HL-60 (cell line): ENCODE results near the gene ADH1B.
"Not testable (repeated sequence)": the region's sequence is repeated elsewhere in the genome, so short reads cannot be mapped to it uniquely, and the experiment has no call there.

ENCODE experiments used
- DNase-seq, 2 experiments: peaks; one replicate each; pipeline ENCODE4 v3.0.0-alpha.2; 2010 to 2020; ENCODE audit warnings: low read depth in 1 of 2, low spot score in 1 of 2
- H3K27ac ChIP-seq: fragments of 250-450 bp; sonication (Bioruptor Pico); replicated peaks from 2 replicates; pipeline ENCODE4 v1.5.1; 2020; ENCODE audit warnings: mild to moderate bottlenecking, moderate library complexity
- H3K27me3 ChIP-seq: fragments of 250-450 bp; sonication (Bioruptor Pico); 2 replicates; pipeline ENCODE4 v1.5.1; 2021; ENCODE audit warnings: mild to moderate bottlenecking, moderate library complexity; ENCODE audit not compliant: insufficient read depth, poor library complexity, severe bottlenecking
- H3K4me3 ChIP-seq: replicated peaks from 2 replicates; pipeline ENCODE4 v1.5.1; 2011; ENCODE audit warnings: mild to moderate bottlenecking, control low read depth, low read length; ENCODE audit not compliant: insufficient read depth
- GABPA ChIP-seq: IDR thresholded peaks from 2 replicates; pipeline ENCODE4 v1.6.1; 2012; ENCODE audit warnings: low read depth
- POLR2AphosphoS5 ChIP-seq: IDR thresholded peaks from 2 replicates; pipeline ENCODE4 v1.6.1; 2012; ENCODE audit warnings: low read depth
- SPI1 ChIP-seq: IDR thresholded peaks from 2 replicates; pipeline ENCODE4 v1.6.1; 2012; ENCODE audit warnings: low read depth, mild to moderate bottlenecking, borderline replicate concordance
- TF ChIP-seq, protein P1 (sequence below): IDR thresholded peaks from 2 replicates; pipeline ENCODE4 v1.6.1; 2012; ENCODE audit warnings: low read depth; ENCODE audit not compliant: insufficient replicate concordance
- TF ChIP-seq, protein P2 (sequence below): IDR thresholded peaks from one replicate; pipeline ENCODE4 v1.5.1; 2011; ENCODE audit warnings: low read length, control low read depth, inconsistent platforms; ENCODE audit not compliant: insufficient read depth

ADH1B gene

GRCh38 chr4:99351487-99351886, 30.3 kb upstream of the ADH1B start:
- Histone ChIP-seq H3K27me3 (no peaks in the 10 kb centered on the region), H3K27ac (no peak overlapping the region), H3K4me3 (no peak overlapping the region)
- TF ChIP-seq SPI1 (no peak), GABPA (no peak), POLR2AphosphoS5 (no peak)
- TF ChIP-seq, protein P1, sequence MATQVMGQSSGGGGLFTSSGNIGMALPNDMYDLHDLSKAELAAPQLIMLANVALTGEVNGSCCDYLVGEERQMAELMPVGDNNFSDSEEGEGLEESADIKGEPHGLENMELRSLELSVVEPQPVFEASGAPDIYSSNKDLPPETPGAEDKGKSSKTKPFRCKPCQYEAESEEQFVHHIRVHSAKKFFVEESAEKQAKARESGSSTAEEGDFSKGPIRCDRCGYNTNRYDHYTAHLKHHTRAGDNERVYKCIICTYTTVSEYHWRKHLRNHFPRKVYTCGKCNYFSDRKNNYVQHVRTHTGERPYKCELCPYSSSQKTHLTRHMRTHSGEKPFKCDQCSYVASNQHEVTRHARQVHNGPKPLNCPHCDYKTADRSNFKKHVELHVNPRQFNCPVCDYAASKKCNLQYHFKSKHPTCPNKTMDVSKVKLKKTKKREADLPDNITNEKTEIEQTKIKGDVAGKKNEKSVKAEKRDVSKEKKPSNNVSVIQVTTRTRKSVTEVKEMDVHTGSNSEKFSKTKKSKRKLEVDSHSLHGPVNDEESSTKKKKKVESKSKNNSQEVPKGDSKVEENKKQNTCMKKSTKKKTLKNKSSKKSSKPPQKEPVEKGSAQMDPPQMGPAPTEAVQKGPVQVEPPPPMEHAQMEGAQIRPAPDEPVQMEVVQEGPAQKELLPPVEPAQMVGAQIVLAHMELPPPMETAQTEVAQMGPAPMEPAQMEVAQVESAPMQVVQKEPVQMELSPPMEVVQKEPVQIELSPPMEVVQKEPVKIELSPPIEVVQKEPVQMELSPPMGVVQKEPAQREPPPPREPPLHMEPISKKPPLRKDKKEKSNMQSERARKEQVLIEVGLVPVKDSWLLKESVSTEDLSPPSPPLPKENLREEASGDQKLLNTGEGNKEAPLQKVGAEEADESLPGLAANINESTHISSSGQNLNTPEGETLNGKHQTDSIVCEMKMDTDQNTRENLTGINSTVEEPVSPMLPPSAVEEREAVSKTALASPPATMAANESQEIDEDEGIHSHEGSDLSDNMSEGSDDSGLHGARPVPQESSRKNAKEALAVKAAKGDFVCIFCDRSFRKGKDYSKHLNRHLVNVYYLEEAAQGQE, result no peak
- TF ChIP-seq, protein P2, sequence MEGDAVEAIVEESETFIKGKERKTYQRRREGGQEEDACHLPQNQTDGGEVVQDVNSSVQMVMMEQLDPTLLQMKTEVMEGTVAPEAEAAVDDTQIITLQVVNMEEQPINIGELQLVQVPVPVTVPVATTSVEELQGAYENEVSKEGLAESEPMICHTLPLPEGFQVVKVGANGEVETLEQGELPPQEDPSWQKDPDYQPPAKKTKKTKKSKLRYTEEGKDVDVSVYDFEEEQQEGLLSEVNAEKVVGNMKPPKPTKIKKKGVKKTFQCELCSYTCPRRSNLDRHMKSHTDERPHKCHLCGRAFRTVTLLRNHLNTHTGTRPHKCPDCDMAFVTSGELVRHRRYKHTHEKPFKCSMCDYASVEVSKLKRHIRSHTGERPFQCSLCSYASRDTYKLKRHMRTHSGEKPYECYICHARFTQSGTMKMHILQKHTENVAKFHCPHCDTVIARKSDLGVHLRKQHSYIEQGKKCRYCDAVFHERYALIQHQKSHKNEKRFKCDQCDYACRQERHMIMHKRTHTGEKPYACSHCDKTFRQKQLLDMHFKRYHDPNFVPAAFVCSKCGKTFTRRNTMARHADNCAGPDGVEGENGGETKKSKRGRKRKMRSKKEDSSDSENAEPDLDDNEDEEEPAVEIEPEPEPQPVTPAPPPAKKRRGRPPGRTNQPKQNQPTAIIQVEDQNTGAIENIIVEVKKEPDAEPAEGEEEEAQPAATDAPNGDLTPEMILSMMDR, result no peak
- DNase-seq, result no peak

GRCh38 chr4:99349338-99349737, 28.1 kb upstream of the ADH1B start:
- no peak for TF ChIP-seq POLR2AphosphoS5
- TF ChIP-seq GABPA, result no peak
- TF ChIP-seq, protein P1, result no peak
- no peak for TF ChIP-seq SPI1
- TF ChIP-seq, protein P2, result no peak
- H3K27ac ChIP-seq, result no peak overlapping the region

DNA sequence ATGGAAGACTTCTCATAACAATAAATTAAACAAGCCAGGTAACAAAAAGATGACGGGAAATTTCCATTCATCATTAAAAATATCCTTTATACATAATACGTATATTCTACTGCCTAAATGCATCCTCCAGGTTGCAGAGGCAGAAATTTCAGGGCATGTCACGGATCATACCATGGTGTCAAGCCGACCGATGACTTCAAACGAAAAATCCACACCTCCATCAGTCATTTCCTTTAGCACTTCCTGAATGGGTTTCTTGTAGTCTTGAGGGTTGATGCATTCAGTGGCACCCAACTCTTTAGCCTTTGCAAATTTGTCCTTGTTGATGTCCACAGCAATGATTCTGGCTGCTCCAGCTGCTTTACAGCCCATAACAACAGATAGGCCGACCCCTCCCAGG, 21.4 kb upstream of the ADH1B start:
- not testable (repeated sequence) for H3K27me3 ChIP-seq, DNase-seq, H3K27ac ChIP-seq, H3K4me3 ChIP-seq

More at GRCh38 chr4:99349338-99349737, 28.1 kb upstream of the ADH1B start:
- no peaks in the 10 kb centered on the region for H3K27me3 ChIP-seq
- H3K4me3 ChIP-seq, result no peak overlapping the region
- no peak for DNase-seq

DNA sequence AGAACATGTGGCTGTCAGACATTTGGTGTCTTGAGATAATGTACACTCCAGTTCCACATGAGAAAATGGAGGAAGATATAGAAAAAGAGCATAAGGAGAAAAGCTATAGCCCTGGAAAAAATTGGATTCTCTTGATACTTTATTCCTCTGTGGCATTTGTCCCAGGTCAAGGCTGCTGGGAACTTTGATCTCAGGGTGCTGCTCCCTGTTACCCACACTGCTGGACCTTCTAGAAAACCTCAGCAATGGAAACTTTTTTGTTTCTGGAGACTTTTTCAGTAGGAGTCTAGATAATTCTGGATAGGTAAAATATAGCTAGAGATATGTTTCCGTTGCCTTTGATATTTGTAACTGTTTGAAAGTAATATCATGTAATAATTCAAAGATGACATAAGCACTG, 20.2 kb upstream of the ADH1B start:
- DNase-seq, result no peak
- Histone ChIP-seq H3K27ac (no peak overlapping the region), H3K27me3 (no peaks in the 10 kb centered on the region), H3K4me3 (no peak overlapping the region)
- TF ChIP-seq GABPA (no peak), SPI1 (no peak)

GRCh38 chr4:99339172-99339571, 18.0 kb upstream of the ADH1B start:
- H3K4me3 ChIP-seq, result no peak overlapping the region
- no peak overlapping the region for H3K27ac ChIP-seq
- TF ChIP-seq POLR2AphosphoS5, result no peak
- TF ChIP-seq, protein P1, result no peak
- TF ChIP-seq, protein P2, result no peak
- TF ChIP-seq SPI1, result no peak
- TF ChIP-seq GABPA, result no peak
- no peak for DNase-seq
- no peaks in the 10 kb centered on the region for H3K27me3 ChIP-seq
